A673 (cell line): ENCODE measurements around the gene FPR1. TPM values are rescaled to one million over a fixed set of nuclear protein-coding genes. Genes with fewer than 3 reads are reported as not detected.

Experiments used
- BruUV-seq: library from RNA; stranded (reverse); fragments of 400-500 nt; replicated peaks from 2 replicates; lab custom pipeline; 2021; lab: Mats Ljungman, UMichigan
- CTCF ChIA-PET: fragments of 300-600 bp; sonication (Branson Sonifier 250); formaldehyde crosslinking; loops from one replicate; lab custom pipeline; 2022; ENCODE audit warnings: antibody characterized with exemption; lab: Charles Lee
- POLR2A ChIA-PET: fragments of 300-600 bp; sonication (Branson Sonifier 250); formaldehyde crosslinking; loops from one replicate; lab custom pipeline; 2022; ENCODE audit warnings: antibody characterized with exemption; ENCODE audit not compliant: low non-redundant PET; lab: Charles Lee
- DNase-seq: peaks from one replicate; pipeline ENCODE4 v3.0.0-alpha.2; 2015; ENCODE audit warnings: low spot score
- H3K27ac ChIP-seq: fragments of 200-600 bp; sonication (generic); 2 replicates; pipeline ENCODE4 v1.5.1; 2016; ENCODE audit warnings: mixed run types, low read depth, mild to moderate bottlenecking, mixed read lengths, antibody characterized with exemption, low read length; ENCODE audit not compliant: poor library complexity, severe bottlenecking
- H3K27me3 ChIP-seq: fragments of 200-600 bp; sonication (generic); replicated peaks from 2 replicates; pipeline ENCODE4 v1.6.1; 2017; ENCODE audit warnings: mixed run types, low read depth, mild to moderate bottlenecking, mixed read lengths, antibody characterized with exemption, low read length; ENCODE audit not compliant: insufficient read depth, poor library complexity
- H3K36me3 ChIP-seq: fragments of 200-600 bp; sonication (generic); 2 replicates; pipeline ENCODE4 v1.6.1; 2016; ENCODE audit warnings: mixed run types, mild to moderate bottlenecking, mixed read lengths, antibody characterized with exemption, low read length; ENCODE audit not compliant: insufficient read depth, poor library complexity, severe bottlenecking
- H3K4me1 ChIP-seq: fragments of 200-600 bp; sonication (generic); 2 replicates; pipeline ENCODE4 v1.6.1; 2017; ENCODE audit warnings: mixed run types, mild to moderate bottlenecking, mixed read lengths, antibody characterized with exemption, low read length; ENCODE audit not compliant: insufficient read depth, poor library complexity, severe bottlenecking
- H3K4me3 ChIP-seq: fragments of 200-600 bp; sonication (generic); 2 replicates; pipeline ENCODE4 v1.5.1; 2016; ENCODE audit warnings: low read depth, mixed run types, mild to moderate bottlenecking, mixed read lengths, low read length; ENCODE audit not compliant: poor library complexity, severe bottlenecking
- H3K9me3 ChIP-seq: fragments of 200-600 bp; sonication (generic); 2 replicates; pipeline ENCODE4 v1.6.1; 2016; ENCODE audit warnings: mixed run types, low read depth, mild to moderate bottlenecking, mixed read lengths, antibody characterized with exemption, low read length; ENCODE audit not compliant: poor library complexity, severe bottlenecking
- EZH2 ChIP-seq: fragments of 200-600 bp; sonication (generic); IDR thresholded peaks from 2 replicates; pipeline ENCODE4 v1.6.1; 2017; ENCODE audit warnings: borderline replicate concordance, low read depth, mild to moderate bottlenecking, mixed read lengths, antibody characterized with exemption, low read length; ENCODE audit not compliant: poor library complexity, severe bottlenecking
- intact Hi-C: fragments of 100-400 bp; cut with micrococcal nuclease; formaldehyde crosslinking; loops from one replicate; pipeline ENCODE4 v1.10.0; 2022; ENCODE audit not compliant: unreplicated experiment
- total RNA-seq: library from RNA; stranded (reverse); gene quantifications from 2 replicates; pipeline ENCODE4 v1.2.3, GENCODE V29; 2021
- TF ChIP-seq, protein P1 (sequence below): fragments of 300-800, 200-600 bp; sonication (generic); conservative IDR thresholded peaks from 2 replicates; pipeline ENCODE4 v1.5.1; 2017; ENCODE audit warnings: low read depth, mild to moderate bottlenecking, antibody characterized with exemption, low read length, moderate library complexity, mixed read lengths

FPR1 gene
- total RNA-seq, 1 experiment from 2014 or later, result not detected

DNA sequence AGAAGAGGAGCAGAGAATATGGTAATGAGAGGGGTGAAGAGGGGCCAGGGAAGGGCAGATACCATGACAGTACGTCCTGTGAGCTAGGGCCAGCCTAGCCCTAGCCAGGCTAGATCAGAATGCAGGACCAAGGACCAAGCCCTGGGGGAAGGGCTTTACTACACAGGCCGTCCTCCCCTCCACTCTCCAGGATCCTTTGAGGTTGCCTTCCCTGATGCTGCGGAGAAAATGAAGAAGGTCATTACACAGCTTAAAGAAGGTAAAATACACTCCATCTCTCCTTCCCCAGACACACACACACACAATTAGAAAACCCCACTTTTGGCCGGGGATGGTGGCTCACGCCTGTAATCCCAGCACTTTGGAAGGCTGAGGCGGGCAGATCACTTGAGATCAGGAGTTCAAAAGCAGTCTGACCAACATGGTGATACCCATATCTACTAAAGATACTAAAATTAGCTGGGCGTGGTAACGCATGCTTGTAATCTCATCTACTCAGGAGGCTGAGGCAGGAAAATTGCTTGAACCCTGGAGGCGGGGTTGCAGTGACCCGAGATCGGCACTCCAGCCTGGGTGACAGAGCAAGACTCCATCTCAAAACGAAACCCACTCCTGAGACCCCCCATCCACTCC, 50.1 kb downstream of the FPR1 start:
- H3K36me3 ChIP-seq, result peaks cover 54% of the 10 kb centered on the region
- TF ChIP-seq EZH2, result no peak
- TF ChIP-seq, protein P1, sequence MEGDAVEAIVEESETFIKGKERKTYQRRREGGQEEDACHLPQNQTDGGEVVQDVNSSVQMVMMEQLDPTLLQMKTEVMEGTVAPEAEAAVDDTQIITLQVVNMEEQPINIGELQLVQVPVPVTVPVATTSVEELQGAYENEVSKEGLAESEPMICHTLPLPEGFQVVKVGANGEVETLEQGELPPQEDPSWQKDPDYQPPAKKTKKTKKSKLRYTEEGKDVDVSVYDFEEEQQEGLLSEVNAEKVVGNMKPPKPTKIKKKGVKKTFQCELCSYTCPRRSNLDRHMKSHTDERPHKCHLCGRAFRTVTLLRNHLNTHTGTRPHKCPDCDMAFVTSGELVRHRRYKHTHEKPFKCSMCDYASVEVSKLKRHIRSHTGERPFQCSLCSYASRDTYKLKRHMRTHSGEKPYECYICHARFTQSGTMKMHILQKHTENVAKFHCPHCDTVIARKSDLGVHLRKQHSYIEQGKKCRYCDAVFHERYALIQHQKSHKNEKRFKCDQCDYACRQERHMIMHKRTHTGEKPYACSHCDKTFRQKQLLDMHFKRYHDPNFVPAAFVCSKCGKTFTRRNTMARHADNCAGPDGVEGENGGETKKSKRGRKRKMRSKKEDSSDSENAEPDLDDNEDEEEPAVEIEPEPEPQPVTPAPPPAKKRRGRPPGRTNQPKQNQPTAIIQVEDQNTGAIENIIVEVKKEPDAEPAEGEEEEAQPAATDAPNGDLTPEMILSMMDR, result no peak
- CTCF ChIA-PET, result no interaction called here

DNA sequence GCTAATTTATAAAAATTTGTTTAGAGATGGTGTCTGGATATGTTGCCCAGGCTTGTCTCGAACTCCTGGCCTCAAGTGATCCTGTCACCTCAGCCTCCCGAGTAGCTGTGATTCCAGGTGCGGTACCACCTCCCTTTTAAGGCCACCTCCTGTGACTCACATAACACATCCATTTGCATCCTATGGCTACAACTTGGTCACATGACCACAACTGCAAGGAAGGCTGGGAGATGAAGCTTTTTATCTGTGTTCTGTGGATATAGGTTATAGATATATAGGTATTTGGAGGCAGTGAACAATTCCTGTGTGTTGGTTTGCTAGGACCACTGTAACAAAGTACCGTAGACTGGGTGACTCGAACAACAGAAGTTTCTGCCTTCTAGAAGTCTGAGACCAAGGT, 52.5 kb downstream of the FPR1 start:
- no peaks in the 10 kb centered on the region for H3K27me3 ChIP-seq
- TF ChIP-seq EZH2, result no peak
- TF ChIP-seq, protein P1, result no peak
- ChIA-PET POLR2A (no interaction called here), CTCF (no interaction called here)
- peaks cover 53% of the 10 kb centered on the region for H3K36me3 ChIP-seq
- H3K4me3 ChIP-seq, result no peak overlapping the region
- H3K27ac ChIP-seq, result no peak overlapping the region
- no peaks in the 10 kb centered on the region for H3K9me3 ChIP-seq
- BruUV-seq, result no TSS peak
- intact Hi-C loops, result no loop called here
- H3K4me1 ChIP-seq, result no peaks in the 10 kb centered on the region
- DNase-seq, result no peak

More for the DNA sequence above, 50.1 kb downstream of the FPR1 start:
- no peak overlapping the region for H3K27ac ChIP-seq
- no peaks in the 10 kb centered on the region for H3K9me3 ChIP-seq
- no peaks in the 10 kb centered on the region for H3K27me3 ChIP-seq
- intact Hi-C loops, result no loop called here
- peaks cover 6% of the 10 kb centered on the region for H3K4me1 ChIP-seq
- POLR2A ChIA-PET, result no interaction called here
- DNase-seq, result no peak
- no peak overlapping the region for H3K4me3 ChIP-seq
- no TSS peak for BruUV-seq

DNA sequence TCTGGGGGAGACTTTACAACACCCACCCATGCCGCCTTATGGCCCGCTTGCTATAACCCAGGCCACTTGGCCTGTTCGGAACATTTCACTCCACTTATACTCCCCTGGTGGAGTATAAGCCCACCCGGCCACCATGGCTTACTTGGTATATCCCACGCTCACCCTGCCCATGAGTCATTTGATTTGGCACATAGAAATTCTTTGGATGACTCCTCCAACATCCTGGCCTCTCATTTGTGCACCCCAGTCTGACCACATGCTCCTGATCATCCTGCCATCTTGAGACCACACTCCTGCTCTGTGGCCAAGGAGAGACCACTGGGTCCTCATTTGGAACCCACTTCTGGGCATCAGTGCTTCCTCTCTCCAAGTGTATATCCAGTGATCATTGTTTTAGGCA, 53.4 kb downstream of the FPR1 start:
- BruUV-seq, result no TSS peak
- TF ChIP-seq, protein P1, result no peak
- no peak for TF ChIP-seq EZH2
- POLR2A ChIA-PET, result no interaction called here
- H3K27me3 ChIP-seq, result no peaks in the 10 kb centered on the region
- H3K9me3 ChIP-seq, result no peaks in the 10 kb centered on the region
- H3K36me3 ChIP-seq, result peaks cover 54% of the 10 kb centered on the region
- DNase-seq, result no peak
- H3K4me3 ChIP-seq, result no peak overlapping the region
- intact Hi-C loops, result no loop called here
- CTCF ChIA-PET, result no interaction called here
- no peak overlapping the region for H3K27ac ChIP-seq
- H3K4me1 ChIP-seq, result no peaks in the 10 kb centered on the region
